HCT116 (cell line): ENCODE data around the gene NPR1. TPM values are rescaled to one million over a fixed set of nuclear protein-coding genes. Genes with fewer than 3 reads are reported as not detected.
A peak's percentile ranks its signal among the peaks of the same experiment; 100 is the strongest.

Source experiments
- ATAC-seq: fragments of 200-7000 bp; cut with Tn5 transposase; 2 replicates; pipeline ENCODE4 v1.9.1; 2020; ENCODE audit warnings: mild to moderate bottlenecking, moderate library complexity
- BruUV-seq: library from RNA; stranded (reverse); fragments of 400-500 nt; replicated peaks from 2 replicates; lab custom pipeline; 2021; lab: Mats Ljungman, UMichigan
- CTCF ChIA-PET: fragments of 300-600 bp; sonication (Branson Sonifier 250); formaldehyde crosslinking; loops from one replicate; lab custom pipeline; 2021; ENCODE audit warnings: antibody characterized with exemption; lab: Charles Lee
- POLR2A ChIA-PET: fragments of 300-600, 350-600 bp; sonication (Branson Sonifier 250); formaldehyde crosslinking; loops from one replicate; lab custom pipeline; 2021; ENCODE audit warnings: antibody characterized with exemption; lab: Charles Lee
- RAD21 ChIA-PET, 2 experiments: fragments of 300-600 bp; sonication (Branson Sonifier 250); formaldehyde crosslinking; loops; one replicate each; lab custom pipeline; 2023; ENCODE audit warnings: low total read pairs in 2 of 2; ENCODE audit not compliant: uncharacterized antibody in 2 of 2, unreplicated experiment in 2 of 2, low non-redundant PET in 1 of 2; lab: Charles Lee
- DNase-seq: peaks from one replicate; pipeline ENCODE4 v3.0.0-alpha.2; 2010; ENCODE audit warnings: low read depth, low spot score
- H2AFZ ChIP-seq: fragments of 200-600 bp; shearing (Covaris generic), sonication (generic); 2 replicates; pipeline ENCODE4 v1.6.1; 2017; ENCODE audit warnings: low read depth, mixed run types, mixed read lengths, antibody characterized with exemption, low read length; ENCODE audit not compliant: poor library complexity, severe bottlenecking
- H3K27ac ChIP-seq: 2 replicates; pipeline ENCODE4 v1.5.1; 2012; ENCODE audit warnings: low read depth, low read length
- H3K27me3 ChIP-seq: fragments of 200-600 bp; sonication (generic); 2 replicates; pipeline ENCODE4 v1.6.1; 2016; ENCODE audit warnings: mixed run types, low read length, mixed read lengths; ENCODE audit not compliant: insufficient read depth
- H3K36me3 ChIP-seq, 2 experiments: fragments of 200-500 bp in 1 of 2; fragments of 200-600 bp in 1 of 2; sonication (Bioruptor generic) in 1 of 2; sonication (generic) in 1 of 2; 2 replicates each; pipeline versions ENCODE4 v1.5.1 to v1.6.1; 2014 to 2016; ENCODE audit warnings: low read length in 2 of 2, inconsistent platforms in 1 of 2, mixed read lengths in 1 of 2, mixed run types in 1 of 2; ENCODE audit not compliant: insufficient read depth in 2 of 2, control insufficient read depth in 1 of 2
- H3K4me1 ChIP-seq, 2 experiments: fragments of 200-600 bp in 1 of 2; sonication (generic) in 1 of 2; 2 replicates each; pipeline versions ENCODE4 v1.5.1 to v1.6.1; 2012 to 2017; ENCODE audit warnings: low read length in 2 of 2, inconsistent platforms in 1 of 2, mild to moderate bottlenecking in 1 of 2, mixed read lengths in 1 of 2, mixed run types in 1 of 2, moderate library complexity in 1 of 2; ENCODE audit not compliant: insufficient read depth in 2 of 2, control insufficient read depth in 1 of 2
- H3K4me2 ChIP-seq: fragments of 200-600 bp; sonication (generic); 2 replicates; pipeline ENCODE4 v1.6.1; 2017; ENCODE audit warnings: mixed run types, low read length, mixed read lengths
- H3K4me3 ChIP-seq, 2 experiments: fragments of 200-600 bp in 1 of 2; sonication (generic) in 1 of 2; replicated peaks in 1 of 2; 2 replicates each; pipeline ENCODE4 v1.5.1; 2011 to 2016; ENCODE audit warnings: low read length in 2 of 2, control low read depth in 1 of 2, low read depth in 1 of 2, mild to moderate bottlenecking in 1 of 2, mixed read lengths in 1 of 2, mixed run types in 1 of 2
- H3K79me2 ChIP-seq: fragments of 200-600 bp; sonication (generic); 2 replicates; pipeline ENCODE4 v1.6.1; 2017; ENCODE audit warnings: mild to moderate bottlenecking, mixed run types, low read length, moderate library complexity, mixed read lengths; ENCODE audit not compliant: insufficient read depth
- H3K9ac ChIP-seq: fragments of 200-600 bp; sonication (generic); 2 replicates; pipeline ENCODE4 v1.6.1; 2016; ENCODE audit warnings: low read length, mixed read lengths
- H3K9me2 ChIP-seq: fragments of 200-600 bp; sonication (generic), shearing (Covaris generic); 2 replicates; pipeline ENCODE4 v1.6.1; 2017; ENCODE audit warnings: mixed run types, mild to moderate bottlenecking, moderate library complexity; ENCODE audit not compliant: insufficient read depth
- H3K9me3 ChIP-seq, 2 experiments: fragments of 200-500 bp in 1 of 2; fragments of 200-600 bp in 1 of 2; sonication (Bioruptor generic) in 1 of 2; sonication (generic) in 1 of 2; 2 replicates each; pipeline ENCODE4 v1.6.1; 2014 to 2017; ENCODE audit warnings: low read length in 2 of 2, mixed read lengths in 2 of 2, inconsistent platforms in 1 of 2, low read depth in 1 of 2, mild to moderate bottlenecking in 1 of 2, mixed run types in 1 of 2, moderate library complexity in 1 of 2; ENCODE audit not compliant: control insufficient read depth in 1 of 2, insufficient read depth in 1 of 2
- H4K20me1 ChIP-seq: fragments of 200-600 bp; sonication (generic), shearing (Covaris generic); 2 replicates; pipeline ENCODE4 v1.6.1; 2017; ENCODE audit warnings: mixed run types, mild to moderate bottlenecking, moderate library complexity; ENCODE audit not compliant: insufficient read depth
- ATF3 ChIP-seq: IDR thresholded peaks from 2 replicates; pipeline ENCODE4 v1.6.1; 2012
- CBX3 ChIP-seq: IDR thresholded peaks from 2 replicates; pipeline ENCODE4 v1.6.1; 2012; ENCODE audit warnings: low read depth
- CTCF ChIP-seq, 3 experiments: fragments of 200-600 bp in 1 of 3; sonication (generic) in 1 of 3; IDR thresholded peaks in 2 of 3; conservative IDR thresholded peaks in 1 of 3; 2 replicates each; pipeline ENCODE4 v1.5.1; 2012 to 2017; ENCODE audit warnings: low read depth in 2 of 3, low read length in 2 of 3, antibody characterized with exemption in 1 of 3, borderline replicate concordance in 1 of 3, control low read depth in 1 of 3, mild to moderate bottlenecking in 1 of 3, mixed read lengths in 1 of 3, mixed run types in 1 of 3, moderate library complexity in 1 of 3; ENCODE audit not compliant: insufficient read depth in 1 of 3
- EGR1 ChIP-seq: IDR thresholded peaks from 2 replicates; pipeline ENCODE4 v1.6.1; 2012; ENCODE audit warnings: low read depth
- ELF1 ChIP-seq: IDR thresholded peaks from 2 replicates; pipeline ENCODE4 v1.6.1; 2012; ENCODE audit warnings: low read depth, borderline replicate concordance
- EZH2 ChIP-seq: fragments of 200-600 bp; sonication (generic); IDR thresholded peaks from 2 replicates; pipeline ENCODE4 v1.6.1; 2017; ENCODE audit warnings: antibody characterized with exemption, mixed run types
- POLR2AphosphoS5 ChIP-seq: IDR thresholded peaks from 2 replicates; pipeline ENCODE4 v1.6.1; 2011; ENCODE audit warnings: mild to moderate bottlenecking, low read depth, low read length, moderate library complexity
- REST ChIP-seq: IDR thresholded peaks from 2 replicates; pipeline ENCODE4 v1.6.1; 2012; ENCODE audit warnings: low read depth
- SIN3A ChIP-seq: IDR thresholded peaks from 2 replicates; pipeline ENCODE4 v1.6.1; 2012; ENCODE audit warnings: low read depth
- SP1 ChIP-seq: IDR thresholded peaks from 2 replicates; pipeline ENCODE4 v1.6.1; 2012; ENCODE audit warnings: low read depth
- TCF7L2 ChIP-seq: IDR thresholded peaks from 2 replicates; pipeline ENCODE4 v1.7.0; 2011; ENCODE audit warnings: borderline replicate concordance, inconsistent platforms; ENCODE audit not compliant: insufficient read depth, insufficient read length; ENCODE audit errors: extremely low read depth
- YY1 ChIP-seq: IDR thresholded peaks from 2 replicates; pipeline ENCODE4 v1.6.1; 2011; ENCODE audit warnings: low read length, low read depth, moderate library complexity, mild to moderate bottlenecking; ENCODE audit not compliant: insufficient replicate concordance; ENCODE audit errors: extremely low read depth
- ZBTB33 ChIP-seq: IDR thresholded peaks from 2 replicates; pipeline ENCODE4 v1.6.1; 2011; ENCODE audit warnings: mild to moderate bottlenecking, low read length, moderate library complexity; ENCODE audit not compliant: insufficient replicate concordance; ENCODE audit errors: extremely low read depth
- intact Hi-C: fragments of 100-400 bp; cut with micrococcal nuclease; formaldehyde crosslinking; loops from 2 replicates; pipeline ENCODE4 v1.10.0; 2022
- total RNA-seq: library from RNA; stranded (reverse); gene quantifications from one replicate; pipeline ENCODE4 v1.2.1, GENCODE V29; 2021; ENCODE audit not compliant: unreplicated experiment

The NPR1 gene
- total RNA-seq, 1 experiment from 2014 or later = 0.07 TPM

GRCh38 chr1:153649863-153650235, 28.6 kb upstream of the NPR1 start:
- TF ChIP-seq CBX3 (no peak), EGR1 (no peak), POLR2AphosphoS5 (no peak), TCF7L2 (no peak), REST (no peak), SIN3A (no peak), SP1 (no peak), YY1 (no peak), CTCF (IDR thresholded peaks at IDR 0.05 in 2 of 3, conservative IDR thresholded peaks at IDR 0.05 in 1 of 3; ENCODE audit: borderline replicate concordance in 1 of 3, insufficient read depth in 1 of 3, low read depth in 2 of 3, low read length in 2 of 3) (no peak), ZBTB33 (no peak), ELF1 (no peak), EZH2 (no peak), ATF3 (no peak)
- Histone ChIP-seq H3K36me3 (peaks cover 11 to 16% of the 10 kb centered on the region in 2 experiments), H3K79me2 (peaks cover 3% of the 10 kb centered on the region; the same call in 1 of the 2 replicates), H3K4me2 (no peak overlapping the region), H3K9ac (no peak overlapping the region), H3K4me1 (peaks cover 0 to 10% of the 10 kb centered on the region in 2 experiments; a peak in 2 of 4 replicates), H2AFZ (no peak overlapping the region), H3K9me2 (no peaks in the 10 kb centered on the region), H4K20me1 (no peaks in the 10 kb centered on the region), H3K9me3 (no peaks in the 10 kb centered on the region), H3K4me3 (no peak overlapping the region), H3K27me3 (no peaks in the 10 kb centered on the region), H3K27ac (no peak overlapping the region)
- POLR2A ChIA-PET = interaction anchor here (1.1 to 2.8 kb wide), 2 partner anchors 16 to 23 kb away, joined by 4 to 12 read pairs; partner anchors contain the start of genes CHTOP and S100A13
- no TSS peak for BruUV-seq
- ATAC-seq (0 out of 2 replicates have a peak, but pooled peaks have one; percentile 23), DNase-seq (no peak)
- CTCF ChIA-PET = no interaction called here
- intact Hi-C loops = no loop called here
- RAD21 ChIA-PET = no interaction called here
